Adrenal gland (tissue), 5 donors: ENCODE results near the gene PDK1.

Experiments used
- CTCF ChIP-seq, 6 experiments: fragments of 450-650 bp in 4 of 6; fragments of 200-600 bp in 2 of 6; sonication (generic) in 1 of 6; IDR thresholded peaks; 1 replicate in 5 of 6; 2 replicates in 1 of 6; pipeline versions ENCODE4 v1.5.1 to v1.8.0; 2016 to 2021; ENCODE audit warnings: antibody characterized with exemption in 6 of 6, mild to moderate bottlenecking in 2 of 6, moderate library complexity in 1 of 6
- POLR2A ChIP-seq, 2 donors: fragments of 450-650 bp; IDR thresholded peaks; one replicate each; pipeline ENCODE4 v1.6.1; 2017; ENCODE audit warnings: antibody characterized with exemption in 2 of 2, mild to moderate bottlenecking in 2 of 2, moderate library complexity in 1 of 2
- donor health status: DM: no; HTN: no; CAD: no.

DNA sequence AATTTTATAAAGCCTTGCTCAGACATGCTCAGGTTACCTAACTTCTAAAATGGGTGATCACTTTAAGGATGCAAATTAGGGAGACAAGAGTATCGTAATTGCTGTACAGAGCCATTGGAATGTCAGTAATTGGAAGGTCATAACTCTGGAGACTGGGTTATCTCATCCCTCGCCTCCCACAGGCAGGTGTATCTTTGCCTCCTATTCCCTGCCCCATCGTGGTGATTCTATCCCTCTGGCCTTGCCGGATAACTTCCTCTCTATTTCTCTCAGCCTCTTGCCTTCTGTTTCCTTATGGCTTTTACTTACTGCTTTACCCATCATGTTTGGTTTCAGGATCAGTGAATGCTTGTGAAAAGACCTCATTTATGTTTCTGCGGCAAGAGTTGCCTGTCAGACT, 2.5 kb downstream of the PDK1 start:
- TF ChIP-seq CTCF (IDR thresholded peaks at IDR 0.05) (no peak), POLR2A (IDR thresholded peaks at IDR 0.05) (no peak)
